GM19395 (cell line): ENCODE data around the gene RBPJ.
A peak's percentile ranks its signal among the peaks of the same experiment; 100 is the strongest.

Source experiments
- ATAC-seq: cut with Tn5 transposase; IDR thresholded peaks from one replicate; pipeline ENCODE4 v1.9.1; 2021; ENCODE audit warnings: mild to moderate bottlenecking, moderate library complexity; ENCODE audit not compliant: unreplicated experiment

Gene RBPJ

DNA sequence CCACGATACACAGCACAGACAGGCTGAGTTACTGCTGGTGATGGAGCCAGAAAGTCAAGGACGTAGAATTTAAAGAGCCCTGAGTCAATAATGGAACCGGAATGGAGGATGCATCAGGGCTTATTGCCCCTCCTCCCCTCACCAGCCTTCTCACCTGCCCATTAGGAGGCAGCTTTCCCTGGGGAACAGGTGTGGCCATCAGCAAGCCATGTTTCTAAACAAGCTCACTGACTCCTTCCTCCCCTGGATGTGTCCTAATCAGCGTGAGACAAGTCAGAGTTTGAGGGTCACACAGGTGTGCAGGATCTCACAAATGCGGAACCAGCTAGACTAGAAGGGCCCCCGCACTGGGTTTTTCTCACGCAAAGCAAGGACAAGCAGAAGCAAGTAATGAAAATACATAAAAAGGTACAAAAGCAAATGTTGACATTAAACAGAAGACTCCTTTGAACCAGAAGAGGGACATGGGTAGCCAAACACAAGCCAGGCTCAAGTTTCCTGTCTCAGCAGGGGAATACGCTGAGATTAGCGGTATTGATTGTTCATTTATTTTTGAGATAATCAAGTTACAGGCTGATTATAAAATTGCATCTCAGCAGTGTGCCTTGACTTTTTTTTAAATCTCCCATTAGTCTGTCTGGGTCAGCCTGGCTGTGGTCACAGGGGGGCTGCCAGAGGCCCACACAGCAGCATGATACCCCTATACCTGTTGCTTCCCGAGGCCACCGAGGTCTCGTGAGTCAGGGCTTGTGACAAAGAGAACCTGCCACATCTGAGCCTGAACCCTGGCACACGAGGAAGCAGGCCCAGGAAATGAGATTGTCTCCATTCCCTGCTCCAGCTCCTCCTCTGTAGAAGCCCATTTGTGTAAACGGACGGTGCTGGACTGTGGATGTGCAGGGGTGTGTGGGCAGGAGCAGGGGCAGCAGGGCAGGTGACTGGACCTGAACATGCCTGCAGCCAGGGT lies 132.0 kb downstream of the RBPJ start:
- no peak for ATAC-seq

DNA sequence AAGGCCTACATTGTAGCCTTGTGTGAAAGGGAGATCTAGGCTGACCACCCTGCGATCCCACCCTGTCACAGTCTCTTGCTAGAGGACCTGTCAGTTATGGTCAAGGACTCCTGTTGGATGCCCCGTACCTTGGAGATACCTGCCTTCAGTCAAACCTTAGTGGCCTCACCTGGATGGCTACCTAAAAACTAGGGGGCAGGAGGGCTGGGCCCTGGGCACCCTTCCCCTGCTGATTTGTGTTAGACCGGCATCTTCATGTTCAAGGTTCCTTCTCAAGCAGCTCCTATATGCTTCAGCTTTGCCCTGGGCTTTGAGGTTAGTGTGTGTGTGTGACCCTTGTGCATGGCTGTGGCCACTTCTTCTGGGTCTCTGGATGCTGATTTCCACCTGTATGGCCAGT lies 134.1 kb downstream of the RBPJ start:
- ATAC-seq: no peak

DNA sequence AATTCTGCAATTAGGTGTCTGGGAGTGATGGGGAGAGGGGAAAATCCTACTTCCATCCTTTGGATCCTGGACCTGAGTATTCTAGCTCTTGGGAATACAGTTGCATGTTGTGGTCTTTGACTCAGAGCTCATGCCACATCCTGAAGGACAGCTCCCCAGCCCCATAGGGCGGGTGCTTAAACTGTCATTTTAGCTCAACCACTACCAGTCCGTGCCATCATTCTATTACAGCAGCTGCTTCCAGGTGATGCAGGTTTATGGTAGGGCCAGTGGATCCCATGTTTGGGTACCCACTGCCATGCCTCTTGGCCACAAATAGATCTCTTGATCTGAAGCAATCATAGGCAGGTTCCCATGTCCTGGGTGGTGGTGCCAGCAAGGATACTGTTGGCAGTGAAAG lies 134.8 kb downstream of the RBPJ start:
- no peak for ATAC-seq

DNA sequence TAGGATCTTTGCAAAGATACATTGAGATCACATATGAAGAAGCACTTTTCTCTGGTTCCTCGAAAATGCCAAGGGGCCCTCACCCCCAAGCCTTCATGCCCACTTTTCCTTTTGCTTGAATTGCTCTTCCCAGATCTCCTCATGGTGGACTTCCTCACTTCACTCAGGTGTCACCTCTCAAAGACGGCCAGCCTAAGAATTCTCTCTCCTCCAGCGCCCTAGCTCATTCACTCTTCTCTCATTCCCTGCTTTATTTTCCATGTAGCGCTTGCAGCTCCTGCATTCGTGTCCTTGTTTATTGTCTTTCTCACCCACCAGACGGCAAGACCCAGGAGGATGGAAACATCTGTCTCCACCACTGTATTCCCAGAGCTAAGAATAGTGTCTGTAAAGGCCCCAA lies 136.6 kb downstream of the RBPJ start:
- no peak for ATAC-seq

DNA sequence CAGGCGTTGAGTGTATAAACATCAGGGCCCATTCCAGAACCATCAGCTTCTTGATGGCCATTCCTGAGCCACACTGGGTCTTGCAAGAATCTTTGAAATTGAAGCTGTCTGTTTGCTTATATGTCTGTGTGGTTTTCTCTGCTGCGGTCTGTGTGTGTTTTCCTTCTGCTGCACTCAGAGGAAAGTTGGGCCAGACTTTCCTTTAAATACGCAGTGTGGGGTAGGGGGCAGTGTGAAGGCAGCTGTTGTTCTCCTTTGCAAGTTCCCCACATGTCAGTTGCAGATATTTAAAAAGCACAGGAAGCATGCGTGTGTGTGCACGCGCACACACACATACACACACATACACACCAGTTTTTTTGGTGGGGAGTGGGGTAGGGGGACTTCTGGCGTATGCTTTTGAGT lies 137.3 kb downstream of the RBPJ start:
- ATAC-seq: no peak

DNA sequence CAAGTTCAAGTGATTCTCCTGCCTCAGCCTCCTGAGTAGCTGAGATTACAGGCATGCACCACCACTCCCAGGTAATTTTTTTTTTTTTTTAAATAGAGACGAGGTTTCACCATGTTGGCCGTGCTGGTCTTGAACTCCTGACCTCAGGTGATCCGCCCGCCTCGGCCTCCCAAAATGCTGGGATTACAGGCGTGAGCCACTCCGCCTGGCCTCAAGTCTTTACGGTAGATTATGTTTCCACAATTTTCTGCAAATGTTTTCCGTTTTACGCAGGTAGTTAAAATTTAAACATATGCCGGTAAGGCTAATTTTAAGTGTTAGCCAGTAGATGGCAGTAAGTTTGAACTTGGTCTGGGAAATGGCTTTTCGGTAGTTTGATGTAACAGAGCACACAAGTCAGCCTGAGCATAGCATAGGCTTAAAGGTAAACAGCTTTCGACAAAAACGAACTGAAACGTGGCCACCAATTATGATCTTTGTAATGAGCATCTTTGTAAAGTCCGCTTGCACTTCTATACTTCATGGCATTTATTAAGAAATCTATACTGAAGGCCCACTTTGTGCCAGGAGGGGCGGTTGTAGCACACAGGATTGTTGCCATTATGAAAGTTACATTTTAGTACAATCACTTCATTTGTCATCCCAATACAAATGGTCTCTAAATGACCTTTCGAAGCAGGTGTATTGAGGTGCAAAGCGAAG lies 138.4 kb downstream of the RBPJ start:
- ATAC-seq: peak; percentile 83

DNA sequence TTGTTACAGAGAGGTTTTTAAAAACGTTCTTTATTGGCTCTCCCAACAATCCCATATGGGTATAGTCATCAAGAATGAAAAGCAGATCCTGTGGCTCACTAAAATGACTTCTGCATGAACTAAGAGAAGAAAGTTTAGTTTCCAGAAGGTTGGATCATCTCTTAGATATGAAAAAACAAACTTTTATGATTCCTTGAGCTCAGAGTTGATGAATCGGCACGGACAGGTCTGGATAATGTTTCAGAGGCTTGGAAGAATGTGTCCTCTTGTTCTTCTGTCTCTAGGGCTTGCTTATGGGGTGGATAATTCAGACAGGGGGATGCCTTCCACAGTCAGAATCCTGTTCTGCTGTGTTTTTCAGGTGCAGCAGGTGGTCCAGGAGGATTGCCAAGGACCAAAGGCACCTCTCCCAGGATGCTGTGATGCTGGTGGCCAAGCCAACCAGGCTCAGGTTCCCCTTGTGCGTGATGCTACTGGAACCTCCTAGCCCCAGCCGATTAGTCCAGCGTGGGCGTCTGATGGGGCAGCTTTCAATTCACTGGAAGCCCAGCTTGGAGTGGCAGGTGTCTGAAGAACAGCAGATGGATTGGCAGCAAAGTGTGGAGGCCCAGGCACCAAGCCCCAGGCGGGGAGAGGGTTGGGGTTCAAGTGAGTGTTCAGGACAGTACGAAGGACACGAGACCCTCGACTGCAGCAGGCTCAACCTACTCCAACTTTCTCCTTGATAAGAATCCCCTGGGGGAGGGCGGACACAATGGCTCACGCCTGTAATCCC lies 139.1 kb downstream of the RBPJ start:
- no peak for ATAC-seq

DNA sequence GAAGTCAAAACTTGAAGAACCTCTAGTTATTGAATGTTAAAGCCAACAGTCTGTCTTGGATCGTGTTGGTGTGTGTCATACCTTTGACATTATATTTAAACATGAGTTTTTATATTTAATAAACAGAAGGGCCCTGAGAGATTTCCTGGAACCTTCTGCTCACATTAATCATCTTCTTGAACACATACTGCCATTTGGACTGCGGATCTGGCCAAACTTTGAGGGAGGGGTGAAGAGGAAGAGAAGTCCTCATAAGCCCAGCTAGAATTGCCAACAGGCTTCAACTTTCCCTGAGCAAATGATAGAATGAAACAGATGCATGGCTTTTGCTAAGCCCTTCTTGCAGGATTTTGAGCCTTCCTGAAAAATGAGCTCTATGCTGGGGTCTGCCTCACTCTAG lies 142.1 kb downstream of the RBPJ start:
- no peak for ATAC-seq

DNA sequence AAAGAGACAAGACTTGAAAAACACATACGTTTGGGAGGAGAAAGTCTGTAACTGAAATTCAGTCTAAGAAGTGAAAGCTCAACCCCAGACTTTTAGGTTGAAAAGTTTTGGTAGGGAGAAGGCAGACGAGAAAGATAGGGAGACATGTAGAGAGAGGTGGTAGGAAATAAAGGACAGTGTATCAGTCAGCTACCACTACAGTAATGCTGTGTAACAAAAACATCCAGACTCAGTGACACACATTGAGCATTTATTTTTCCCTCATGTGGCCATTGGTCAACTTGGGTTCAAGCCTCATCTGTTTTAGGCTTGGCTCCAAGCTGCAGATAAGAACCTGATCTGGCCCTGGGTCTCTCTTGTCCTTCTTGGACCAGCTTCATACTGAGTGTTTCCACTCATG lies 142.6 kb downstream of the RBPJ start:
- no peak for ATAC-seq

DNA sequence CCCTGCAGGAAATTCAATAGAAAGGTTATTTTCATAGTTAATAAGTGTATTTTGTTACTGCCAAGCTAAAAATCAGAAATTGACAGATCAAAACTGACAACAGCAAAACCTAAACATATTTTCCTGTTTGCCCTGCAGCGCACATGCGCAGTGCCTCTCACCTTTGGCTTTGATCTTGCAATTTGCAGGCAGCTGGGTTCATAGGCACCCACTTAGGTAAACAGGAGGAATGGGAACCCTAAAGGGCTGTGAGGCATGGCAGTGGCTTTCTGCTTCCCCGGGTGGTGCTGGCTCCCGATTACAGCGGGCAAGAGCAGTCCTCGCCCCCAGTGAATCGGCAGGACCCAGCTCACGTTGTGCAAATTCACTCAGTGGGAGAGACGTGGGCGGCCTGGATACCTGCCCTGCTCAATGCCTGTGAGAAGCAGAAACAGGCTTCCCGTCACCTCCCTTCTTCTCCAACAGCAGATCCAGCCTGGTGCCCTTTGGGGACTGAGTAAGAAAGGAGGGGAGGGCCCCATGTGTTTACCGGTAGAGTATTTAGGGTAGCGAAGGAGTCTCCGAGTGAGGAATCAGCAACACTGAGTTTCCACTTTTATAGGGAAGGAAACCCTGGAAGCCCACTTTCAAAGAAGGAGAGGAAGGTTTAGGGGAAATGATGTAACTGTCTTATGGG lies 143.7 kb downstream of the RBPJ start:
- no peak for ATAC-seq

DNA sequence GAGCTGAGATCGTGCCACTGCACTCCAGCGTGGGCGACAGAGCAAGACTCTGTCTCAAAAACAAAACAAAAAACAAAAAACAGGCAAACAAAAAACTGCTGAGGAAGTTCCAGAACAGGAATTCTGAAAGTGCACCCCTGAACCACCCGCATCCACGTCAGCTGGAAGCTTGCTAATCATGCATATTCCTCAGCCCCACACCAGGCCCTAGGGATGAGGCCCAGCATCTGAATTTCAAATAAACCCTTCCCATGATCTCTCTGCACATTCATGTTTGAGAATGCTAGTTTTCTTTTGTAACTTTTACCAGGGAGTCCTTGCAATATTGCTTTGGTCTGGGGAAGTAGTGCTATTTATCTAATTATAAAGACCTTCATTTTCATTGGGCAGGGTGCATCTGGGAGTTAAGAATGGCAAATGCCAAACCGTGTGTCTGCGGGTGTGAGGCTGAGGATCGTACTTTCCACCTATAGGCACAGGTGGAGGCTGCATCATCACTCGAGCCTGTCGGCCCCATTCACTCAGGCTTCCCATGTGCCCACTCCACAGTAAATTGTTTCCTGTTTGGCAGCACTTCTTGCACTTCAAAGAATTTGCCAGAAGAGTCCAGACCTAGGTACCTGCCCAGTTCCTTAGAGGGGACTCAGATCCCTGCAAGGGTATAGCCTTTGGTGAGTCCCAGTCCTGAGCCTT lies 145.9 kb downstream of the RBPJ start:
- no peak for ATAC-seq

DNA sequence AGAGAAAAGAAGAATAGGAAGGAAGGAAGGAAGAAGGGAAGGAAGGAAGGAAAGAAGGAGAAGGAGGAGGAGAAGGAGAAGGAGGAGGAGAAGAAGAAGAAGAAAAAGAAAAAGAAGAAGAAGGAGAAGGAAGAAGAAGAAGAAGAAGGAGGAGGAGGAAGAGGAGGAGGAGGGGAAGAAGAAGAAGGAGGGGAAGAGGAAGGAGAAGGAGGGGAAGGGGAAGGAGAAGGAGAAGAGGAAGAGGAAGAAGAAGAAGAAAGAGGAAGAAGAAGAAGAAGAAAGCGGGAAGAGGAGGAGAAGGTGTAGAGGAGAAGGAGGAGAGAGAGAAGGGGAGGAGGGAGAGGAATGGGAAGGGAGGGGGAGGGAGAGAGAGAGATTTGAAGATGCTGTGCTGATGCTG lies 146.9 kb downstream of the RBPJ start:
- no peak for ATAC-seq

DNA sequence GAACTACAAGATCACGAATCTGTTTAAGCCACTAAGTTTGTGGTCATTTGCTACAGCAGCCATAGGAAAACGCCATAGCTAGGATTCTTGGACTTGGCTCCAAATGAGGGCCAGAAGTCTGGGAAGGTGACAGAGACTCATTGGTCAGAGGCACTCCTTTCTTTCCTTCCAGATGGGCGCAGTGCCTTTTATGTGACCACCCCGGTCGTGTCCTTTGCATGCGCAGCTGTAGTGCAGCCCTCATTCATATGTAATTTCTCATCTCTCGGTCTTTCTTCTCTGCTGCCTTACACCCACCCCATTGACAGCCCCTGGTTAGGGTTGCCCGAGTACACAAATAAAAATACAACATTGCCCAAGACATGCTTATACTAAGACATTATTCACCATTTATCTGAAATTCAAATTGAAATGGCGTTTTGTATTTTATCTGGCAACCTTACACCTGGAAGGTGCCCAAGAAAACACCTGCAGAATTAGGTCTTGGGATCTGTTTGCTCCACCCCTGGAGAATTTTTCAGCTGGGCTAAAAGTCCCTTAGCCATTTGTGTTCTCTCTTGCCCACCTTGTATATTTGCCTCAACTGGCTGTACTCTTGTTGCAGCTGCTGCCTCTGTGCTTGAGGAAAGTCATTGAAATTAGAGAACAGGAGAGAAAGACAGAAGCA lies 147.6 kb downstream of the RBPJ start:
- ATAC-seq: no peak

DNA sequence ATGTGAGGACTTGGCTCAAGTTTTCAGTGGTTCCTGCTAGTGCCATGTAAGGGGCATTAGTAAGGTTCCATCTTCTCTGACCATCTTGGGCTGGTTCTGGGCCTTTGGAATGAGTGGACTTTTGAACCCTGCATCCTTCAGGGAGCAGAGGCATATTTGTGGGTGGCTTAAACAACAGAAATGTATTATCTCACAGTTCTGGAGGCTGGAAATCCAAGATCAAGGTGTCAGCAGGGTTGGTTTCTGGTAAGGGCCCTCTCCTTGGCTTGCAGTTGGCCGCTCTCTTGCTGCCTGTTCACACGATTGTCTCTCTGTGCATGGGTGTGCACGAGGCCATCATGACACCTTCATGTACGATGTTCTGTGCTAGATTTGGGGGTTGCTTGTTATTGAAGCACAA lies 148.2 kb downstream of the RBPJ start:
- ATAC-seq: no peak

DNA sequence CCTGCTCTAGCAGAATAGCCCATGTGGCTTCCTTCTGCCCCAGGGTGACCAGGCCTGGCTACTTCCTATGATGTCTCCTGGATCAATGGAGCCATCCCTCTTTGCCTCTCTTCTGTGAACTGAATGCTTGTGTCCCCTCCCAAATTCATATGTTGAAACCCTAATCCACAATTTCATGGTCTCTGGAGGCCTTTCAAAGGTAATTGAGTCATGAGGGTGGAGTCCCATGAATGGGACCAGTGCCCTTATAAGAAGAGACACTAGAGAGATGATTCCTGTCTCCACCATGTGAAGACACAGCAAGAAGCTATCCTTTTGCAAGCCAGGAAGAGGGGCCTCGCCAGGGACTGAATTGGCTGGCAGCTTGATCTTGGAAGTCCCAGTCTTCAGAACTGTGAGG lies 151.1 kb downstream of the RBPJ start:
- ATAC-seq: no peak

DNA sequence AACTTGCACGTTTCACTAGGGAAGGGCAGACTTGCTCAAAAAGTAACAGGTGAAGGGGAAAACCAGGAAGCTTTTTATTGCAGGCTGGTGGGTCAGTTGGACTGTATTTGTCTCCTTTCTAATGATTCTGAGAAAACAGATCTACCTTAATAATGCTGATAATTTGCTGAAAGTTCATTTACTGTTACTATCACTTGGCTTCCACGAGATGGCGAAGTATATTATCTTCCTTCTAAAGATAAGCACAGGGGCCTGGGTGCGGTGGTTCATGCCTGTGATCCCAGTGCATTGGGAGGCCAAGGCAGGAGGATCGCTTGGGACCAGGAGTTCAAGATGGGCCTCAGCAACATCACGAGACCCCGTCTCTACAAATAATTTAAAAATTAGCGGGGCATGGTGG lies 153.1 kb downstream of the RBPJ start:
- ATAC-seq: no peak

DNA sequence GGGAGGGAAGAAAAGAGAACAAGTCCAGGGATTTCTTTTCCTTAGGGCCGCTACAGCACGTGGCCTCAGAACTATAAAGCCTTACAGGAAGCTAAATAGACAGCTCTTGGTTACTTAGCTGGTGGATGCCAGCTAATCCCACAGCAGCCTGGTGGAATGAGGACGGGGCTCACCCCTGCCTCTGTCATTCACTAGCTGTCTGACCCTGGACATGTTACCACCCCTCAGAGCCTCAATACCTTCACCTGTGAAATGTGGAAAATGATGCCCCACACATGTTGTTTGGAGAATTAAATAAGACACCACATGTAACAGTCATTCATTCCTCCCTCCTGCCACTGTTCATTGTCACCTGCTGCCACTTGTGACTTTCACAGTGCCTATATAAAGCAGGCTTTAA lies 153.7 kb downstream of the RBPJ start:
- no peak for ATAC-seq

DNA sequence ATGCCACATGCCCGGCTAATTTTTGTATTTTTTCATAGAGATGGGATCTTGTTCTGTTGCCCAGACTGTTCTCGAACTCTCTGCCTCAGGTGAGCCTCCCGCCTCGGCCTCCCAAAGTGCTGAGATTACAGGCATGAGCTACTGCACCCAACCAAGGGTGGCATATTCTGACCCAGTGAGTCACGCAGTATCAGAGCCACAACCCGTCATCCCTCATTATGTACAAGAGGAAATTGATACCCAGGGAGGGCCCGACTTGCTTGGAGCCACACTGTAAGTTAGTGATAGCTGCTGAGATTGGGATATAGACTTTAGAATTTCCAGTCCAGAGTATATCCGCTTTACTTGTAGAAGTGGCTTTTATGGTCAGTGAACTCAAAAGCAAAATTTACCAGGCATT lies 154.9 kb downstream of the RBPJ start:
- ATAC-seq: no peak

DNA sequence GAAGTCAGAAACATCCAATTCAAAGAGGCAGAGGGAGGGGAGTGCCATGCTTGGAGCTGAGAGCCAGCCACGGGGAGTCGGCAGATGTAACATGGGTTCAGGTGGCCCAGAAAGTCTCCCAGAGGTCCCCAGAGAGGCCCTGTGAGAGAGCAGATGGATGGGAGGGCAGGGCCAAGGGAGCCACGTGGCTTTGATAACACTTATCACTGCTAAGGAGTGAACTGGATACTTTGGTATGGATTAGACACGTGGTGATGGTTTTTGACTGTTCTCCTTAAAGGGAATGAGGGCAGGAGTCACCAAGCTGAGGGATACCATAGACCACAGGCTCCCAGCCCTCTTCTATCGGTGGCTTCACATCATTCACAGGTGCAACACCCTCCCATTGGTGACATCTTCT lies 155.7 kb downstream of the RBPJ start:
- ATAC-seq: no peak

DNA sequence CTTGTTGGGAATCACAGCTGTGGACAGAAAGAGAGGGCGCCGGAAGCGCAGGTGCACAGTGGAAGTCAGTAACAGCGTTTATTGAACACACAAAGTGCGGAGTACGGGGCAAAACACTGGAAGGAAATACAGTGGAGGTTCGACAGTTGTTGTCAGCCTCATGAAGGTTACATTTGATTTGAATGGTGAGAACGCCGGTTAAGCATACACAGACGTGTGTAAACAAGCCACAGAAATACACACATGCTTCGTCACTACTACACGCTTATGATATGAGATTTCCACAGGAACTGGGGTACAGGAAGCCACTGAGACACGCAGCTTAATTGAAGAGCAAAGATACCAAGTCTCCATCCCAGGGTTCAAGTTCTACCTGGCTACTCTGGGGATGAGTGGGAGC lies 157.5 kb downstream of the RBPJ start:
- ATAC-seq: no peak
